Cardiac muscle cell (in vitro differentiated cells and primary cell): Measurements from ENCODE around the gene ZFAND3. TPM values are rescaled to one million over a fixed set of nuclear protein-coding genes. Genes with fewer than 3 reads are reported as not detected.

ENCODE experiments used
- DNase-seq, 2 donors: peaks; one replicate each; pipeline versions ENCODE4 v3.0.0 to v3.0.0-alpha.2; 2010 to 2017; ENCODE audit warnings: low read depth in 1 of 2, low spot score in 1 of 2
- H3K27ac ChIP-seq: fragments of 200-600 bp; sonication (generic); 2 replicates; pipeline ENCODE4 v1.5.1; 2016
- H3K27me3 ChIP-seq: fragments of 200-600 bp; sonication (generic); 2 replicates; pipeline ENCODE4 v1.6.0; 2016; ENCODE audit warnings: control low read depth
- H3K36me3 ChIP-seq: fragments of 200-600 bp; sonication (generic); 2 replicates; pipeline ENCODE4 v1.5.1; 2016; ENCODE audit warnings: control low read depth
- H3K4me1 ChIP-seq: fragments of 200-600 bp; sonication (generic); 2 replicates; pipeline ENCODE4 v1.8.1; 2017; ENCODE audit warnings: low read depth, mild to moderate bottlenecking, mixed run types
- H3K4me3 ChIP-seq: fragments of 200-600 bp; sonication (generic); 2 replicates; pipeline ENCODE4 v1.5.1; 2016; ENCODE audit warnings: mild to moderate bottlenecking
- H3K9me3 ChIP-seq: fragments of 200-600 bp; sonication (generic); 2 replicates; pipeline ENCODE4 v1.5.1; 2017; ENCODE audit warnings: low read depth, mild to moderate bottlenecking, control low read depth
- polyA plus RNA-seq: library from polyadenylated mRNA; unstranded; fragments of >200 nt; fragmentation: Nextera tagmentation; extraction: Ambion mirVana; gene quantifications from 2 replicates; pipeline ENCODE4 v1.2.1, GENCODE V29; 2016
- total RNA-seq: library from RNA; depleted of rRNA; stranded (reverse); fragments of >200 nt; gene quantifications from 2 replicates; pipeline ENCODE4 v1.2.3, GENCODE V29; 2016
- TF ChIP-seq, protein P1 (sequence below): IDR thresholded peaks from 2 replicates; pipeline ENCODE4 v1.5.1; 2012; ENCODE audit warnings: low read depth, mild to moderate bottlenecking, low read length

The ZFAND3 gene
- total and polyA plus RNA-seq, 2 experiments from 2014 or later = 49.9 to 68.0 TPM

DNA sequence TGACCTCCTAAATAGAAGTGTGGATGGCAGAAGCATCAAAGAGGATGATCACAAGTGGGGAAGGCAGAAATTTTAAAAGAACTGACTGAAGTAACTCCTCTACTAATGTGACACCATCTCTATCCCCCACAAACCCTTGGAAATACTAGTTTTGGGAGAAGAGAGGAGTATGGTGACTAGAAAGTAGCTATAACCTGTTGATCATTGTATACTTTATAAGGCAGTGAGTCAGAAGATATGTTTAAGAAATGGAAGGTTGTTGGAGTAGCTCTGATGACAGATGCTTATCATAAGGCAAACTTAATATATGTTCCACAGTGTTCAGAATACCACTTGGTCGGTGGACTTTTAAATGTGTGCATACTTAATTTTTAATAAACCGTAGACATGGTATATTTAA lies 116.6 kb downstream of the ZFAND3 start:
- TF ChIP-seq, protein P1, sequence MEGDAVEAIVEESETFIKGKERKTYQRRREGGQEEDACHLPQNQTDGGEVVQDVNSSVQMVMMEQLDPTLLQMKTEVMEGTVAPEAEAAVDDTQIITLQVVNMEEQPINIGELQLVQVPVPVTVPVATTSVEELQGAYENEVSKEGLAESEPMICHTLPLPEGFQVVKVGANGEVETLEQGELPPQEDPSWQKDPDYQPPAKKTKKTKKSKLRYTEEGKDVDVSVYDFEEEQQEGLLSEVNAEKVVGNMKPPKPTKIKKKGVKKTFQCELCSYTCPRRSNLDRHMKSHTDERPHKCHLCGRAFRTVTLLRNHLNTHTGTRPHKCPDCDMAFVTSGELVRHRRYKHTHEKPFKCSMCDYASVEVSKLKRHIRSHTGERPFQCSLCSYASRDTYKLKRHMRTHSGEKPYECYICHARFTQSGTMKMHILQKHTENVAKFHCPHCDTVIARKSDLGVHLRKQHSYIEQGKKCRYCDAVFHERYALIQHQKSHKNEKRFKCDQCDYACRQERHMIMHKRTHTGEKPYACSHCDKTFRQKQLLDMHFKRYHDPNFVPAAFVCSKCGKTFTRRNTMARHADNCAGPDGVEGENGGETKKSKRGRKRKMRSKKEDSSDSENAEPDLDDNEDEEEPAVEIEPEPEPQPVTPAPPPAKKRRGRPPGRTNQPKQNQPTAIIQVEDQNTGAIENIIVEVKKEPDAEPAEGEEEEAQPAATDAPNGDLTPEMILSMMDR = no peak
- H3K9me3 ChIP-seq = no peaks in the 10 kb centered on the region
- H3K36me3 ChIP-seq = no peaks in the 10 kb centered on the region
- DNase-seq = no peak
- H3K27me3 ChIP-seq = no peaks in the 10 kb centered on the region
- peaks cover 7% of the 10 kb centered on the region for H3K4me1 ChIP-seq
- no peak overlapping the region for H3K27ac ChIP-seq
- H3K4me3 ChIP-seq = no peak overlapping the region

DNA sequence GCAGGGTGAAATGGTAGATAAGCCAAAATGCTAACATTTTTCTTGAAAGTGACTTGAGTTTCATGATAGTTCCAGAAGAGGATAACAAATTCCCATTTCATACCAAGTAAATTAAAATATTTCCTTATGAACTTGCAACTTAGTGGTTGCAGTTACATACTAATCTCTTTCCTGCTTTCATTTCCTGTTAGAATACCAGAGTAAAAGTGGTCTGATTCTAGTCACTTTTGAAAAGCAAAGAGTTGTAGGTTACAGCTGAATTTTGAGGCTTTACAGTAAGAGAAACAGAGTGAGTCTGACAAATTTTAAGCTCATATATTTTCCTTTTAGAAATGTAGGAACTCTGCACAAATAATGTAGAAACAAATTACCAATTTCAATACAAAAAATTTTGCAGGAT lies 117.4 kb downstream of the ZFAND3 start:
- Histone ChIP-seq H3K27ac (no peak overlapping the region), H3K4me1 (peaks cover 10% of the 10 kb centered on the region), H3K27me3 (no peaks in the 10 kb centered on the region), H3K4me3 (no peak overlapping the region), H3K36me3 (no peaks in the 10 kb centered on the region), H3K9me3 (no peaks in the 10 kb centered on the region)
- TF ChIP-seq, protein P1 = no peak
- DNase-seq = peak in 1 of 2 donors; percentile 26

DNA sequence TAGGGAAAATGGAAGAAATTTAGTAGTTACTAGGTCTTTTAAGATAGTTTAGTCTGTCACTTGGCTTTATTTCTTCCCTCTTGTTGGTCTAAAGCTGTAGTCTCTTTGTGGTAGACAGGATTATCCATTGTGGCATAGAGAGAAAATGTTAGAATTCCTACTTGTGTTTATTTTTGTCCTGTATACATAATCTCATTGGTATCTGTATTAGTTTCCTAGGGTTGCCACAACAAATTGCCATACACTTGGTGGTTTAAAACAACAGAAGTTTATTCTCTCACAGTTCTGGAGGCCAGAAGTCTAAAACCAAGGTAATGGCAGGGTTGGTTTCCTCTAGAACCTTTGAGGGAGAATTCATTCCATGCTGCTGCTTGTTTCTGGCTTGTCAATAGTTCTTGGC lies 119.4 kb downstream of the ZFAND3 start:
- Histone ChIP-seq H3K4me3 (no peak overlapping the region), H3K36me3 (no peaks in the 10 kb centered on the region), H3K9me3 (no peaks in the 10 kb centered on the region), H3K4me1 (peaks cover 16% of the 10 kb centered on the region), H3K27ac (peak overlapping the region; percentile 4), H3K27me3 (no peaks in the 10 kb centered on the region)
- TF ChIP-seq, protein P1 = no peak
- no peak for DNase-seq

DNA sequence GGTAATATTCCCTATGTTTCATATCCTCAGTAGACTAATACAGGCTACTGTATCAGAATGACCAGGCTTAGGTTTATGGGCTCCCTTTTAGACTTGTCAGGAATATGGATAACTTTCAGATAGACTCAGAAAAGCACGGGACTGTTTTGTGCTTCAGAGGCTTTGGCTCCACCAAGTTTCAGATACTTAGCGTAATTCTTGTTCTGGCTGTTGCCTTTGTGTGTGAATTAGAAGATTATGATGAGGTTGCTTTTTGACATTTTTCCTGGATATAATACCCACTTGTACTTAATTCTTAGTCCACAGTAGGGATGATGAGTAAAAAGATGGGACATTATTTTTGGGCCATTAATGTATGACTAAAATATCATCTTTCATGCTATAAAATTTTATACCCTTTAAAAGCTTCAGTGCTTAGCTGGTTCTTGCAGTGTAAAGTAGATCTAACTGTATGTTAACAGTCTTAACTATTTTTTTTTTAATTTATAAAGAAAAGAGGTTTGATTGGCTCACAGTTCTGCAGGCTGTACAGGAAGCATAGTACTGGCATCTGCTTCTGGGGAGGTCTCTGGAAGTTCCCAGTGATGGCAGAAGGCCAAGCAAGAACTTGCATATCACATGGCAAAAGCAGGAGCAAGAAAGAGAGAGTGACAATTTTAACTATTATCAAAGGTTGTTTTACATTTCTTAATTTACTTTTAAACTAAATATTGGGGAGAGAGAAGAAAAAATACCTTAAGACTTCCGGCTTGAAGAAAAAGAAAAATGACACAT lies 120.7 kb downstream of the ZFAND3 start:
- Histone ChIP-seq H3K36me3 (no peaks in the 10 kb centered on the region), H3K27me3 (no peaks in the 10 kb centered on the region), H3K27ac (no peak overlapping the region), H3K4me3 (no peak overlapping the region), H3K9me3 (no peaks in the 10 kb centered on the region), H3K4me1 (peaks cover 16% of the 10 kb centered on the region)
- DNase-seq = peak; percentile 52 to 83
- TF ChIP-seq, protein P1 = no peak

DNA sequence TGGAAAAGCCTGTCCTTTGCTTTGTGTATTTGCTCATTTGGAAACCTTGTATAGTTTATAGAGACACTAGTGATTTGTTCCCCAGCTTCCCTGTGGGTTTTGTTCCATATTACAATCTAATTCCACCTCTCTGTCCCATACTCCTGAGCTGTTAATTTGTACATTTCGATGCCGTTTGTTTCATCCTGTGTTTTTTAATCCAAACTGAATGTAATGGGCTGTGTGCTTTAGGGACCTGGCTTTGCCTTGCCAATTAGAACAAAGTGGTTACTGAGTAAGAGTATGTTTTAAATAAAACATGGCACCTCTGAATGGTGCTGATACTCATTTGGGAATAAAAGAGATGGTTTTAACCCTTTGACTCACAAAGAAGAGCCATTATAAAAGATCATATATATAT lies 122.3 kb downstream of the ZFAND3 start:
- H3K4me1 ChIP-seq = peaks cover 26% of the 10 kb centered on the region
- DNase-seq = no peak
- H3K36me3 ChIP-seq = no peaks in the 10 kb centered on the region
- H3K9me3 ChIP-seq = no peaks in the 10 kb centered on the region
- TF ChIP-seq, protein P1 = no peak
- H3K4me3 ChIP-seq = no peak overlapping the region
- H3K27me3 ChIP-seq = no peaks in the 10 kb centered on the region
- H3K27ac ChIP-seq = no peak overlapping the region
